ENCODE measurements around the gene PCNX3. TPM values are rescaled to one million over a fixed set of nuclear protein-coding genes. Genes with fewer than 3 reads are reported as not detected.
A peak's percentile ranks its signal among the peaks of the same experiment; 100 is the strongest.
"Not testable (repeated sequence)": the region's sequence is repeated elsewhere in the genome, so short reads cannot be mapped to it uniquely, and the experiment has no call there.

Gene PCNX3
- total and polyA plus RNA-seq, 2 donors (not counting 1 experiment from before 2014, with no cell fraction given): 8.0 to 14.7 TPM

GRCh38 chr11:65636108-65637031 lies 20.8 kb downstream of the PCNX3 start:
- no peak for DNase-seq (ENCODE audit: low read depth in 2 of 2)
- Histone ChIP-seq H4K20me1 (ENCODE audit: control insufficient read depth, extremely low read depth, insufficient read depth, low read length) (no peaks in the 10 kb centered on the region), H3K9ac (ENCODE audit: insufficient read depth, low read length) (no peak overlapping the region), H3K4me1 (ENCODE audit: control insufficient read depth, extremely low read depth, insufficient read depth, low read length) (peaks cover 15% of the 10 kb centered on the region), H2AFZ (ENCODE audit: low read length) (no peak overlapping the region), H3K9me3 (ENCODE audit: control insufficient read depth, insufficient read depth, low read depth, low read length) (no peaks in the 10 kb centered on the region), H3K36me3 (ENCODE audit: control insufficient read depth, insufficient read depth, low read length) (peaks cover 38% of the 10 kb centered on the region), H3K79me2 (ENCODE audit: control insufficient read depth, insufficient read depth, low read length) (peaks cover 4% of the 10 kb centered on the region), H3K27ac (ENCODE audit: insufficient read depth, low read length) (no peak overlapping the region), H3K4me3 (replicated peaks in 1 of 4; ENCODE audit: control extremely low read depth in 1 of 4, insufficient read depth in 1 of 4, low read depth in 3 of 4, low read length in 4 of 4) (no peak overlapping the region), H3K27me3 (ENCODE audit: control insufficient read depth, insufficient read depth, low read length) (no peaks in the 10 kb centered on the region), H3K4me2 (ENCODE audit: extremely low read depth, insufficient read depth, low read length) (no peak overlapping the region)
- TF ChIP-seq EZH2 (IDR thresholded peaks at IDR 0.05; ENCODE audit: low read length, missing control alignments): no peak
- TF ChIP-seq CTCF (conservative IDR thresholded peaks at IDR 0.05 in 1 of 2, IDR thresholded peaks at IDR 0.05 in 1 of 2; ENCODE audit: low read depth in 1 of 2, low read length in 2 of 2): no peak

GRCh38 chr11:65637032-65637557 lies 21.5 kb downstream of the PCNX3 start:
- Histone ChIP-seq H3K79me2 (ENCODE audit: control insufficient read depth, insufficient read depth, low read length) (peaks cover 4% of the 10 kb centered on the region), H3K4me2 (ENCODE audit: extremely low read depth, insufficient read depth, low read length) (no peak overlapping the region), H3K9me3 (ENCODE audit: control insufficient read depth, insufficient read depth, low read depth, low read length) (no peaks in the 10 kb centered on the region), H3K4me3 (replicated peaks in 1 of 4; ENCODE audit: control extremely low read depth in 1 of 4, insufficient read depth in 1 of 4, low read depth in 3 of 4, low read length in 4 of 4) (peak overlapping the region in 1 of 4 experiments; percentile 4), H3K36me3 (ENCODE audit: control insufficient read depth, insufficient read depth, low read length) (peaks cover 41% of the 10 kb centered on the region), H3K27ac (ENCODE audit: insufficient read depth, low read length) (no peak overlapping the region), H3K4me1 (ENCODE audit: control insufficient read depth, extremely low read depth, insufficient read depth, low read length) (peaks cover 15% of the 10 kb centered on the region), H3K9ac (ENCODE audit: insufficient read depth, low read length) (no peak overlapping the region), H3K27me3 (ENCODE audit: control insufficient read depth, insufficient read depth, low read length) (no peaks in the 10 kb centered on the region), H2AFZ (ENCODE audit: low read length) (no peak overlapping the region), H4K20me1 (ENCODE audit: control insufficient read depth, extremely low read depth, insufficient read depth, low read length) (no peaks in the 10 kb centered on the region)
- no peak for TF ChIP-seq EZH2 (IDR thresholded peaks at IDR 0.05; ENCODE audit: low read length, missing control alignments)
- no peak for TF ChIP-seq CTCF (conservative IDR thresholded peaks at IDR 0.05 in 1 of 2, IDR thresholded peaks at IDR 0.05 in 1 of 2; ENCODE audit: low read depth in 1 of 2, low read length in 2 of 2)
- DNase-seq (ENCODE audit: low read depth in 2 of 2): no peak

- Histone ChIP-seq H3K4me3 (replicated peaks in 1 of 4; ENCODE audit: control extremely low read depth in 1 of 4, insufficient read depth in 1 of 4, low read depth in 3 of 4, low read length in 4 of 4) (peak within 1 kb of the TSS; percentile 59 to 78 (median 67)), H3K36me3 (ENCODE audit: control insufficient read depth, insufficient read depth, low read length) (peaks cover 39% of the 10 kb centered on the region), H3K9me3 (ENCODE audit: control insufficient read depth, insufficient read depth, low read depth, low read length) (no peaks in the 10 kb centered on the region), H2AFZ (ENCODE audit: low read length) (peak within 1 kb of the TSS; percentile 29), H3K27me3 (ENCODE audit: control insufficient read depth, insufficient read depth, low read length) (no peaks in the 10 kb centered on the region), H3K27ac (ENCODE audit: insufficient read depth, low read length) (peak within 1 kb of the TSS; percentile 81), H3K4me2 (ENCODE audit: extremely low read depth, insufficient read depth, low read length) (peak within 1 kb of the TSS; percentile 96), H3K9ac (ENCODE audit: insufficient read depth, low read length) (peak within 1 kb of the TSS; percentile 56), H3K79me2 (ENCODE audit: control insufficient read depth, insufficient read depth, low read length) (peaks cover 4% of the 10 kb centered on the region), H4K20me1 (ENCODE audit: control insufficient read depth, extremely low read depth, insufficient read depth, low read length) (no peaks in the 10 kb centered on the region), H3K4me1 (ENCODE audit: control insufficient read depth, extremely low read depth, insufficient read depth, low read length) (peaks cover 19% of the 10 kb centered on the region)
- peak; percentile 88 to 91 for DNase-seq (ENCODE audit: low read depth in 2 of 2)
- no peak for TF ChIP-seq EZH2 (IDR thresholded peaks at IDR 0.05; ENCODE audit: low read length, missing control alignments)
- peak; percentile 36 to 60 for TF ChIP-seq CTCF (conservative IDR thresholded peaks at IDR 0.05 in 1 of 2, IDR thresholded peaks at IDR 0.05 in 1 of 2; ENCODE audit: low read depth in 1 of 2, low read length in 2 of 2)
Observed at GRCh38 chr11:65637794-65638419, 22.3 kb downstream of the PCNX3 start, which contains the start of gene SIPA1. TSS of gene SIPA1 (plus strand) at chr11:65638101. CDS start at chr11:65640922, 2,821 bp downstream.

- not testable (repeated sequence) for H3K79me2 ChIP-seq (ENCODE audit: control insufficient read depth, insufficient read depth, low read length); H3K27ac ChIP-seq (ENCODE audit: insufficient read depth, low read length); DNase-seq (ENCODE audit: low read depth in 2 of 2); H3K9ac ChIP-seq (ENCODE audit: insufficient read depth, low read length); H2AFZ ChIP-seq (ENCODE audit: low read length); H3K27me3 ChIP-seq (ENCODE audit: control insufficient read depth, insufficient read depth, low read length); H3K4me2 ChIP-seq (ENCODE audit: extremely low read depth, insufficient read depth, low read length); H3K9me3 ChIP-seq (ENCODE audit: control insufficient read depth, insufficient read depth, low read depth, low read length); H4K20me1 ChIP-seq (ENCODE audit: control insufficient read depth, extremely low read depth, insufficient read depth, low read length)
- peaks cover 32% of the 10 kb centered on the region for H3K36me3 ChIP-seq (ENCODE audit: control insufficient read depth, insufficient read depth, low read length)
- H3K4me1 ChIP-seq (ENCODE audit: control insufficient read depth, extremely low read depth, insufficient read depth, low read length): peaks cover 23% of the 10 kb centered on the region
- peak overlapping the region in 1 of 4 experiments; percentile 78 for H3K4me3 ChIP-seq (replicated peaks in 1 of 4; ENCODE audit: control extremely low read depth in 1 of 4, insufficient read depth in 1 of 4, low read depth in 3 of 4, low read length in 4 of 4)
Observed at GRCh38 chr11:65639228-65639597, 23.6 kb downstream of the PCNX3 start.
